A549 (cell line): Measurements from ENCODE around the gene TRAF3. TPM values are rescaled to one million over a fixed set of nuclear protein-coding genes. Genes with fewer than 3 reads are reported as not detected.

Source experiments
- ATAC-seq, 2 experiments: fragments of 200-7000 bp in 1 of 2; fragments of >200 bp in 1 of 2; cut with Nextera tagmentation in 1 of 2; cut with Tn5 transposase in 1 of 2; 3 replicates each; pipeline versions ENCODE4 v1.8.0 to v1.9.1; 2018 to 2020; ENCODE audit warnings: mild to moderate bottlenecking in 1 of 2, moderate library complexity in 1 of 2
- CTCF ChIA-PET: fragments of 300-600 bp; sonication (Branson Sonifier 250); formaldehyde crosslinking; extraction: SDS; loops from one replicate; lab custom pipeline; 2021; ENCODE audit warnings: antibody characterized with exemption, inconsistent platforms; lab: Yijun Ruan, JAX
- POLR2A ChIA-PET: fragments of 350-600 bp; formaldehyde crosslinking; extraction: SDS; loops from one replicate; lab custom pipeline; 2021; ENCODE audit warnings: antibody characterized with exemption, inconsistent platforms; lab: Yijun Ruan, JAX
- DNase-seq, 2 experiments: peaks; one replicate each; pipeline versions ENCODE4 v3.0.0 to v3.0.0-alpha.2; 2011 to 2016; ENCODE audit warnings: low read depth in 1 of 2, low spot score in 1 of 2
- FAIRE-seq: peaks from 2 replicates; lab custom pipeline; 2011; peaks lifted over from hg19 to GRCh38; lab: Jason Lieb, UNC
- H3K27ac ChIP-seq, 2 experiments: fragments of >200 bp; sonication (Bioruptor Twin); formaldehyde crosslinking; 3 replicates each; pipeline ENCODE4 v1.5.1; 2016 to 2017
- H3K4me1 ChIP-seq: fragments of >200 bp; sonication (Bioruptor Twin); formaldehyde crosslinking; 3 replicates; pipeline ENCODE4 v1.6.1; 2016
- H3K4me2 ChIP-seq: fragments of >200 bp; sonication (Bioruptor Twin); formaldehyde crosslinking; 3 replicates; pipeline ENCODE4 v1.6.1; 2016
- H3K4me3 ChIP-seq: fragments of >200 bp; sonication (Bioruptor Twin); formaldehyde crosslinking; 3 replicates; pipeline ENCODE4 v1.5.1; 2016
- H3K9me3 ChIP-seq: fragments of >200 bp; sonication (Bioruptor Twin); formaldehyde crosslinking; 3 replicates; pipeline ENCODE4 v1.6.1; 2016
- CHD2 ChIP-seq: fragments of 150-350 bp; IDR thresholded peaks from 2 replicates; pipeline ENCODE4 v1.6.1; 2014; ENCODE audit warnings: low read length; ENCODE audit not compliant: partially characterized antibody
- E2F6 ChIP-seq: IDR thresholded peaks from 2 replicates; pipeline ENCODE4 v1.6.1; 2012; ENCODE audit warnings: low read depth, borderline replicate concordance
- ELK1 ChIP-seq: fragments of 150-350 bp; IDR thresholded peaks from 2 replicates; pipeline ENCODE4 v1.6.1; 2014; ENCODE audit warnings: low read depth, mild to moderate bottlenecking, low read length
- EP300 ChIP-seq, 2 experiments: fragments of >200 bp; sonication (Bioruptor Twin); formaldehyde crosslinking; IDR thresholded peaks; 2 replicates in 1 of 2; 3 replicates in 1 of 2; pipeline ENCODE4 v1.6.1; 2016 to 2017
- ESRRA ChIP-seq: fragments of 150-350 bp; IDR thresholded peaks from 2 replicates; pipeline ENCODE4 v1.6.1; 2014; ENCODE audit warnings: mild to moderate bottlenecking, low read length, borderline replicate concordance
- FOSL2 ChIP-seq, 2 experiments: fragments of 450-650 bp in 1 of 2; fragments of >200 bp in 1 of 2; sonication (Bioruptor Twin) in 1 of 2; formaldehyde crosslinking; IDR thresholded peaks; 2 replicates each; pipeline versions ENCODE4 v1.5.0 to v1.6.1; 2016 to 2020; ENCODE audit warnings: mild to moderate bottlenecking in 1 of 2, moderate library complexity in 1 of 2
- HEYL ChIP-seq: fragments of 250-450 bp; sonication (Bioruptor Pico); IDR thresholded peaks from 2 replicates; pipeline ENCODE4 v1.8.0; 2021; ENCODE audit warnings: mild to moderate bottlenecking, moderate library complexity
- HOXA7 ChIP-seq: fragments of 250-450 bp; sonication (Bioruptor Pico); IDR thresholded peaks from 2 replicates; pipeline ENCODE4 v1.5.0; 2020; ENCODE audit warnings: mild to moderate bottlenecking, moderate library complexity
- HOXB5 ChIP-seq: fragments of 250-450 bp; sonication (Bioruptor Pico); IDR thresholded peaks from 2 replicates; pipeline ENCODE4 v1.5.0; 2020; ENCODE audit warnings: mild to moderate bottlenecking, moderate library complexity
- JUN ChIP-seq, 2 experiments: fragments of >200 bp; sonication (Bioruptor Twin); formaldehyde crosslinking; IDR thresholded peaks; 2 replicates in 1 of 2; 3 replicates in 1 of 2; pipeline ENCODE4 v1.6.1; 2016 to 2017
- KDM5A ChIP-seq: fragments of 200-600 bp; sonication (generic); IDR thresholded peaks from 2 replicates; pipeline ENCODE4 v1.6.1; 2016; ENCODE audit warnings: antibody characterized with exemption, mild to moderate bottlenecking
- MAZ ChIP-seq: fragments of 150-350 bp; IDR thresholded peaks from 2 replicates; pipeline ENCODE4 v1.6.1; 2014; ENCODE audit warnings: antibody characterized with exemption, low read depth, low read length, borderline replicate concordance
- MYC ChIP-seq: IDR thresholded peaks from 2 replicates; pipeline ENCODE4 v1.6.1; 2012; ENCODE audit warnings: mild to moderate bottlenecking, inconsistent platforms, low read length, improper control_type of control experiment, borderline replicate concordance
- NPAS2 ChIP-seq: fragments of 250-450 bp; sonication (Bioruptor Pico); IDR thresholded peaks from 2 replicates; pipeline ENCODE4 v1.8.0; 2022; ENCODE audit warnings: mild to moderate bottlenecking, moderate library complexity, borderline replicate concordance
- NR3C1 ChIP-seq: fragments of >200 bp; sonication (Bioruptor Twin); formaldehyde crosslinking; IDR thresholded peaks from 3 replicates; pipeline ENCODE4 v1.6.1; 2017
- PHF8 ChIP-seq: fragments of 200-600 bp; sonication (generic); IDR thresholded peaks from 2 replicates; pipeline ENCODE4 v1.6.1; 2016; ENCODE audit warnings: low read depth, mild to moderate bottlenecking, antibody characterized with exemption, moderate library complexity, borderline replicate concordance
- POLR2A ChIP-seq: IDR thresholded peaks from 2 replicates; pipeline ENCODE4 v1.6.1; 2012; ENCODE audit warnings: mild to moderate bottlenecking, low read length
- REST ChIP-seq: fragments of 200-600 bp; sonication (generic); IDR thresholded peaks from 2 replicates; pipeline ENCODE4 v1.6.1; 2016; ENCODE audit warnings: antibody characterized with exemption, mild to moderate bottlenecking, moderate library complexity
- SMC3 ChIP-seq: fragments of >200 bp; sonication (Bioruptor Twin); formaldehyde crosslinking; IDR thresholded peaks from 3 replicates; pipeline ENCODE4 v1.6.1; 2018; ENCODE audit warnings: inconsistent platforms
- TFCP2L1 ChIP-seq: fragments of 250-450 bp; sonication (Bioruptor Pico); IDR thresholded peaks from 2 replicates; pipeline ENCODE4 v1.5.0; 2021; ENCODE audit warnings: mild to moderate bottlenecking
- USF2 ChIP-seq: fragments of 450-650 bp; IDR thresholded peaks from 2 replicates; pipeline ENCODE4 v1.6.1; 2014; ENCODE audit warnings: antibody characterized with exemption
- ZFP36 ChIP-seq: fragments of 450-650 bp; IDR thresholded peaks from 2 replicates; pipeline ENCODE4 v1.6.1; 2014; ENCODE audit warnings: borderline replicate concordance; ENCODE audit not compliant: partially characterized antibody
- ZSCAN20 ChIP-seq: fragments of 250-450 bp; sonication (Bioruptor Pico); IDR thresholded peaks from 2 replicates; pipeline ENCODE4 v1.8.0; 2022; ENCODE audit warnings: mild to moderate bottlenecking, moderate library complexity
- WGBS: methylation state at CpG from one replicate; pipeline ENCODE4 v1.1.6; 2017; ENCODE audit errors: missing lambda C conversion rate; 5-methylcytosine and 5-hydroxymethylcytosine counted together
- polyA plus RNA-seq, 4 experiments: library from polyadenylated mRNA; depleted of rRNA in 3 of 4; stranded (reverse); fragments of >200 nt; fragmentation: RNase III in 1 of 4; extraction: RNeasy Plus Mini Kit Qiagen cat#74134 plus additional on column Dnase treatment in 1 of 4; gene quantifications; 2 replicates in 3 of 4; 3 replicates in 1 of 4; pipeline ENCODE4 v1.2.3, GENCODE V29; 2011 to 2017
- TF ChIP-seq, protein P1 (sequence below): fragments of 250-450 bp; sonication (Bioruptor Pico); IDR thresholded peaks from 2 replicates; pipeline ENCODE4 v1.5.0; 2021; ENCODE audit warnings: mild to moderate bottlenecking, moderate library complexity, borderline replicate concordance
- TF ChIP-seq, protein P2 (sequence below): IDR thresholded peaks from 2 replicates; pipeline ENCODE4 v1.6.1; 2012
- TF ChIP-seq, protein P3 (sequence below): IDR thresholded peaks from 2 replicates; pipeline ENCODE4 v1.6.1; 2012

Gene TRAF3
- polyA plus RNA-seq, 2 of the 4 experiments (the other 2 are of a cell fraction): 20.2 to 25.5 TPM

DNA sequence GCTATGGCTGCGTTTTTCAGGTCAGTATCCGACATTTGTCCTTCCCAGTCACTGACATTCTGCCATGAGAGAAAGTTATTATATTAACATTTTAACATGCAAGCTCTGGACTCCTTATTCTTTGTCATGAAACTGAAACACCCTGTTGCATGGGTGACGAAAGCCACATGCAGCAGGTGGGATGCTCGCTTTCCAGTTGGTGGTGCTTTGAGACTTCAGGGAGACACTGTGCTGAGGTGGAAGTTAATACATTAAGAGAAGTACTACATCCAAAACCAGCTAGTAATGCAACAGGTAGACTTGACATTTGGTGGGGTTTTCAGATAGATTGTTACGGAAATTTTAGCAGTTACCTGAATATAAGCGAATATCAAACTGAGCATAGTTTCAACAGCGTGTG, 112.4 kb downstream of the TRAF3 start (continued):
- TF ChIP-seq, protein P1, sequence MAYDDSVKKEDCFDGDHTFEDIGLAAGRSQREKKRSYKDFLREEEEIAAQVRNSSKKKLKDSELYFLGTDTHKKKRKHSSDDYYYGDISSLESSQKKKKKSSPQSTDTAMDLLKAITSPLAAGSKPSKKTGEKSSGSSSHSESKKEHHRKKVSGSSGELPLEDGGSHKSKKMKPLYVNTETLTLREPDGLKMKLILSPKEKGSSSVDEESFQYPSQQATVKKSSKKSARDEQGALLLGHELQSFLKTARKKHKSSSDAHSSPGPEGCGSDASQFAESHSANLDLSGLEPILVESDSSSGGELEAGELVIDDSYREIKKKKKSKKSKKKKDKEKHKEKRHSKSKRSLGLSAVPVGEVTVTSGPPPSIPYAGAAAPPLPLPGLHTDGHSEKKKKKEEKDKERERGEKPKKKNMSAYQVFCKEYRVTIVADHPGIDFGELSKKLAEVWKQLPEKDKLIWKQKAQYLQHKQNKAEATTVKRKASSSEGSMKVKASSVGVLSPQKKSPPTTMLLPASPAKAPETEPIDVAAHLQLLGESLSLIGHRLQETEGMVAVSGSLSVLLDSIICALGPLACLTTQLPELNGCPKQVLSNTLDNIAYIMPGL (CRISPR knock-in tag): no peak
- TF ChIP-seq HEYL (CRISPR knock-in tag): no peak
- TF ChIP-seq ZSCAN20 (CRISPR knock-in tag): no peak
- TF ChIP-seq MYC: no peak

- H3K9me3 ChIP-seq: no peaks in the 10 kb centered on the region
- H3K4me3 ChIP-seq: no peak overlapping the region
- DNase-seq: no peak
- TF ChIP-seq POLR2A (no peak), ESRRA (no peak), FOSL2 (IDR thresholded peaks at IDR 0.05) (no peak), FOSL2 (CRISPR knock-in tag; IDR thresholded peaks at IDR 0.05) (no peak), NR3C1 (no peak), HOXA7 (CRISPR knock-in tag) (no peak), CHD2 (no peak), HOXB5 (no peak), PHF8 (no peak), ZFP36 (no peak), USF2 (no peak), E2F6 (no peak), KDM5A (no peak)
- TF ChIP-seq, protein P2, sequence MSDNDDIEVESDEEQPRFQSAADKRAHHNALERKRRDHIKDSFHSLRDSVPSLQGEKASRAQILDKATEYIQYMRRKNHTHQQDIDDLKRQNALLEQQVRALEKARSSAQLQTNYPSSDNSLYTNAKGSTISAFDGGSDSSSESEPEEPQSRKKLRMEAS: no peak
- no peak for ATAC-seq
- 93% methylated on average over 15 of the region's 15 CpGs for WGBS
- no peaks in the 10 kb centered on the region for H3K4me1 ChIP-seq
- FAIRE-seq: no peak
- POLR2A ChIA-PET: no interaction called here
- CTCF ChIA-PET: interaction anchor here (0.6 kb wide), 1 partner anchor 60 kb away, joined by 3 read pairs; no protein-coding TSS in a partner anchor
- no peak overlapping the region for H3K27ac ChIP-seq
- no peak overlapping the region for H3K4me2 ChIP-seq
Measured at GRCh38 chr14:102891111-102891510, 113.9 kb downstream of the TRAF3 start.

- ATAC-seq: no peak
- POLR2A ChIA-PET: no interaction called here
- TF ChIP-seq EP300 (IDR thresholded peaks at IDR 0.05) (no peak), NPAS2 (CRISPR knock-in tag) (no peak), TFCP2L1 (CRISPR knock-in tag) (no peak), SMC3 (no peak), ZSCAN20 (CRISPR knock-in tag) (no peak), MAZ (no peak), FOSL2 (IDR thresholded peaks at IDR 0.05) (no peak), FOSL2 (CRISPR knock-in tag; IDR thresholded peaks at IDR 0.05) (no peak), REST (no peak), ELK1 (no peak), JUN (IDR thresholded peaks at IDR 0.05) (no peak)
- TF ChIP-seq, protein P2: no peak
- TF ChIP-seq, protein P3, sequence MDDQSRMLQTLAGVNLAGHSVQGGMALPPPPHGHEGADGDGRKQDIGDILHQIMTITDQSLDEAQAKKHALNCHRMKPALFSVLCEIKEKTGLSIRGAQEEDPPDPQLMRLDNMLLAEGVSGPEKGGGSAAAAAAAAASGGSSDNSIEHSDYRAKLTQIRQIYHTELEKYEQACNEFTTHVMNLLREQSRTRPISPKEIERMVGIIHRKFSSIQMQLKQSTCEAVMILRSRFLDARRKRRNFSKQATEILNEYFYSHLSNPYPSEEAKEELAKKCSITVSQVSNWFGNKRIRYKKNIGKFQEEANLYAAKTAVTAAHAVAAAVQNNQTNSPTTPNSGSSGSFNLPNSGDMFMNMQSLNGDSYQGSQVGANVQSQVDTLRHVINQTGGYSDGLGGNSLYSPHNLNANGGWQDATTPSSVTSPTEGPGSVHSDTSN: no peak
Measured at GRCh38 chr14:102891556-102891955, 114.3 kb downstream of the TRAF3 start.

More at GRCh38 chr14:102891556-102891955, 114.3 kb downstream of the TRAF3 start:
- H3K4me1 ChIP-seq: no peaks in the 10 kb centered on the region
- H3K9me3 ChIP-seq: no peaks in the 10 kb centered on the region
- CTCF ChIA-PET: interaction anchor here (0.6 kb wide), 1 partner anchor 60 kb away, joined by 3 read pairs; no protein-coding TSS in a partner anchor
- no peak overlapping the region for H3K4me2 ChIP-seq
- H3K27ac ChIP-seq: no peak overlapping the region
- WGBS: 90% methylated on average over 4 of the region's 4 CpGs
- FAIRE-seq: no peak
- H3K4me3 ChIP-seq: no peak overlapping the region
- no peak for DNase-seq
